ENCODE measurements around the gene THEMIS2.
A peak's percentile ranks its signal among the peaks of the same experiment; 100 is the strongest.
"Not testable (repeated sequence)": the region's sequence is repeated elsewhere in the genome, so short reads cannot be mapped to it uniquely, and the experiment has no call there.

Gene THEMIS2

DNA sequence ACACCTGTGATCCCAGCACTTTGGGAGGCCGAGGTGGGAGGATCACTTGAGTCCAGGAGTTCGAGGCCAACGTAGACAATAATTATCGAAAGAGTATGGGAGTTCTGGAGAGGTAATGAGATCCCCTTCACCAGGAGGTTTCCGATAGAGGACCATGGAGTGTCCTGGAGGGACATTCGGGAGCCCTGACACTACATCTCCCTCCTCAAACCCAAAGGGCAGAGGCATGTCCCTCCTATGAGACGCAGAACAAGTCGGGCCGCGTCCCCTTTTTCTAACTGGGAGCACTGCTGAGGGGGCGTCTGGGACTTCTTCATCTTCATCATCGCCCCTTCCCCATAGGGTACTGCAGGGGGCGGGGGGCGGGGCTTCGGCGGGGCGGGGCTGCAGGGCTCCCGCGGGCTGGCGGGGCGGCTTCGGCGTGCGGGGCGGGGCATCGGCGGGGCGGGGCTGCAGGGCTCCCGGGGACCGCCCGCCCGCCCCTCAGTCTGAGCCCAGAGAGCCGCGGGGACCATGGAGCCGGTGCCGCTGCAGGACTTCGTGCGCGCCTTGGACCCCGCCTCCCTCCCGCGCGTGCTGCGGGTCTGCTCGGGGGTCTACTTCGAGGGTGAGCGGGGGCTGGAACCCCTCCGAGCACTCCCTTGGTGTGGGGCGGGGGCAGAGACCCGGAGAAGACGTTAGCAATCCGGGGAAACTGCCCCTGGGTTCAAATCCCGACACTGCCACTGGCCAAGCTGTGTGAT lies at the start of gene THEMIS2:
THEMIS2 (plus strand) TSS at position 486 of the 743 bp plus-strand sequence; CDS start at position 514, 28 bp downstream.
- peak; percentile 84 for DNase-seq

DNA sequence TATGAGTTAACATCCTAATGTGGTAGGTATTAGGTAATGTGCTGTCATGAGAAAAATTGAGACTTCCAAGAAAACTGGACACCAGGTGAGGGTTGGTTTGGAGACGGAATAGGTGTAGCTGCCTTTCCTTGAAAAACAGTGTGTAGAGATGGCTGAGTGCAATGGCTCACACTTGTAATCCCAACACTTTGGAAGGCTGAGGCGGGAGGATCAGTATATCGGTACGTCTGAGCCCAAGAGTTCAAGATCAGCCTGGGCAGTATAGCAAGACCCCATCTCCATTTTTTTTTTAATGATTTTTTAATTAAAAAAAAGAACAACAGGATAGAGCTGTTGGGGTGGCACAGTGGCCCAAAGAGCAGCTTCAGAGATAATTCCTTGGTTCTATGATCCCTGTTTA lies 48.6 kb upstream of the THEMIS2 start:
- no peak for DNase-seq

DNA sequence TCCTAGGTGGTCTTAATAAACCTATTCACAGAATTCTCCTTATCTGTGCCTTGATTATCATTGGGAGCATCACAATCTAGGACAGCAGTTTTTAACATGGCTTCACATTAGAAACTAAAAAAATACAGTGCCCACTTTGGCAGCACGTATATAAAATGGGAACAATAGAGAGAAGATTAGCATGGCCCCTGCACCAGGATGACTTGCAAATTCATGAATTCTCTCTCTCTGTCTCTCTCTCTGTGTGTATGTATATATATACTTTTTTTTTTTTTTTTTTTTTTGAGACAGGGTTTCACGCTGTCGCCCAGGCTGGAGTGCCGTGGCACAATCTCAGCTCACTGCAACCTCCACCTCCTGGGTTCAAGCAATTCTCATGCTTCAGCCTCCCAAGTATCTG lies 47.9 kb upstream of the THEMIS2 start:
- DNase-seq, result no peak

DNA sequence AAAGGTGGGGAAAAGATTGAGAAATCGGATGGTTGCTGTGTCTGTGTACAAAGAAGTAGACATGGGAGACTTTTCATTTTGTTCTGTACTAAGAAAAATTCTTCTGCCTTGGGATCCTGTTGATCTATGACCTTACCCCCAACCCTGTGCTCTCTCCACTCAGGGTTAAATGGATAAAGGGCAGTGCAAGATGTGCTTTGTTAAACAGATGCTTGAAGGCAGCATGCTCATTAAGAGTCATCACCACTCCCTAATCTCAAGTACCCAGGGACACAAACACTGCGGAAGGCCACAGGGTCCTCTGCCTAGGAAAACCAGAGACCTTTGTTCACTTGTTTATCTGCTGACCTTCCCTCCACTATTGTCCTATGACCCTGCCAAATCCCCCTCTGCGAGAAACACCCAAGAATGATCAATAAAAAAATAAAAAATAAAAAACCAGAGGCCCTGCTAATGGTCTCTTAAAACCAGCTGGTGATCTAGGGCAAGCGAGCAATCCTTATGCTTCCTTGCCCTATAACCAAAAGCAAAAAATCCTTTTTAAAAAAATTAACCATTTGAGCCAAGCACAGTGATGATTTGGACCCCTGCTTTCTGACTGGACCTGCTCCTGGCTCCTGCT lies 42.9 kb upstream of the THEMIS2 start:
- DNase-seq, result not testable (repeated sequence)

DNA sequence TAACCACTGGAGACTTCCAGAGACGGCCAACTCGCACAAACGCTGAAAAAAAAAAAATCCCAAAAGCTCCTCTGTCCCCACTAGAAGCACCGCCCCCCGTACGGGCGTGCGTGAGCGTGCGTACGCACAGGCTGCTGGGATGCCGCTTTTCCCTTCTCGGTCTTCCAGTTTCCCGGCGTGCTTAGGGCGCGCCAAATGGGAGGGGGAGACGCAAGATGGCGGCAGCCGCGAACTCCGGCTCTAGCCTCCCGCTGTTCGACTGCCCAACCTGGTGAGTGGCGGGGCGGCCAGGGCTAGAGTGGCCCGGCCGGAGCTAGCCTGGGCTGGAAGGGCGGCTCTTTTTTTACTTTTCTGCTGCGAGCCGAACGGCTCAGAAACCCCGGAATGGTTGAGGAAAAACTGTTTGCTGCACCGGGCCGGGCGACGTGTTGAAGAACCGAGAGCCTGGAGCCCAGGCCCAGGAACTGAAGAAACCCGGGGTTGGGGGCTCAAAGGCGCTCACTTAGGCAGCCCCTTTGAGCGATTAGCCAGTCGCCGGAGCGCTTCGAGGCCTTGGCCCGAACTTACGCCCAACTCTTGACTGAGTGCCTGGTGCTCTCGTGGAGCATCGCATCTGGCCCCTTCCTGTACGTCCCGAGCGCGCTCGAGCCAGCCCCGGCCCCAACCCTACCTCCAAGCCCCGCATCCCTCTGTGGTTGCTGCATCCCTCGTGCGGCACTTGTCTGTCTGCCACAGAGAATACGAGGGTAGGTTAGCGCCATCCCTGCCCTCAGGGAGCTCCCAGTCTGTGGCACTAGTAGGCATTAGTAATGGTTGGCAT lies 41.5 kb upstream of the THEMIS2 start, which contains the start of gene PPP1R8:
PPP1R8 (plus strand) TSS at position 162 of the 820 bp plus-strand sequence; CDS start at position 216, 54 bp downstream.
- peak; percentile 88 for DNase-seq

DNA sequence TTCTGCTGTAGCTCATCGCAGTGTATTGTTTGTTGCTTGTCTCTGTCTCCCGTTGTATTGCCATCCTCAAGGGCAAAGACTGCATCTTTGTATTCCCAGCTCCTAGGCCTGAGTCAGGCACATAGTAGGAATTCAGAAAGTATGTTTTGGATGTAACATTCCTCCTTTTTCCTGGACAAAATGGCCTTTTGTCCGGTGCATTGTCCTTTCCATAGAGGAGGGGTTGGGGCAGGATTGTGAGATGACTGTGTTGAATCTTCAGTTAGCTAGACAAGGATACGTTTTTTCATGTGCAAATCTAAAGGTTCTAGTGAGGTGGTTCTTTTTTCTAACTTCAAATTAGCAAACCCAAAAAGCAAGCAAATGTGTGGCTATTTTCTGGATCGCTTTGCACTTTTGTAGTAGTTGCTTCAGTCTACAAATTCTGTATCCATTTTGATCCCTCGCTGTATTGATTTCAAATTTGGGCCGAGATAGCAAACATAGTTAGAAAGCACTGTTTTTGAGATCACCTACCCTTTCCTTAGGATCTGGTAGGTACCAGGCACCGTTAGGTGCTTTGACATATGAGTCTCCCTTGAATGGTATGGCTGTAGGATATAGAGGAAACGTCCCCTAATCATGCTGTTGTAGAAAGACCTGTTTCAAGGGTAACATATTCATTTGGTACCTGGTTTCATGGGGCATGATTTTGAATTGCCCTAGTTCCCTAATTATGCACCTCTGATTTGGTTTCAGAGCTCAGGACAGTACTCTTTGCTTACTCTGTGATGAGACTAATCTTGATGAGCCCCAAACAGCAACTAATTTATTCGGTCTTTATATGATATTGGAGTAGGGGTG lies 40.6 kb upstream of the THEMIS2 start:
- DNase-seq, result no peak

DNA sequence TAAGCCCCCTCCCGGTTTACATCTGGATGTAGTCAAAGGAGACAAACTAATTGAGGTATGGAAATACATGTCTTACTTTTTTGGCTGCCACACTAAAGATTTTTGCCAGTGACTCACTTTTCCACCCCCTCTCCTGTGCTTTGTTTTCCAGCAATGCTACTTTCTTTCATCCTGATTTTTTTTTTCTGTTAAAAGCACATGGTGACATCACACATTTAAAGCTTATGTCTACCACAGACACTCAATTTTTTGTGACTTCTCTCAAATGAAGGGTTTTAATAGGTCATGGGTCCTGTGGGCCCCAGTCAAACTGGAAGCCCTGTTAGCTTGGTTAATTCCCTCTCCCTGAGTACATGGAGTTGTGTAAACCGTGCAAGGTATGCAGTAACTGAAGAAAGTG lies 39.6 kb upstream of the THEMIS2 start:
- no peak for DNase-seq

DNA sequence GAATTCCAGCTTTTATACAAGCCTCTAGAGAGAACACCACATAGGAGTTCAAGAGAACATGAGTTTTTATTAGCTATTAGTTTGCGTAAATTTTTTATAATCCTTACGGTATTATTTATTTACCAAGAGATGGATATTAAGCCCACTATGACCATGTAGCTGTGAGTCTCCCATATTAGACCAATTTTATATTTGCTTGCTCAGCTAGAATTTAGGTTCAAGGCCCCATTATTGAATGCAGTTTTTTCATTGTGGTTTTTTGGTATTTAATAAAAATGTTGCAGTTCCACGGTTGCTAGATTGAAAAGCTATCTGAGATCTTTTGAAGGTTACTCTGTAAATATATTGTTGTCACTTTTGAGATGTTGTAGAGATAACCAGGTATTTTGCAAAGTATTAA lies 38.9 kb upstream of the THEMIS2 start:
- DNase-seq, result no peak

DNA sequence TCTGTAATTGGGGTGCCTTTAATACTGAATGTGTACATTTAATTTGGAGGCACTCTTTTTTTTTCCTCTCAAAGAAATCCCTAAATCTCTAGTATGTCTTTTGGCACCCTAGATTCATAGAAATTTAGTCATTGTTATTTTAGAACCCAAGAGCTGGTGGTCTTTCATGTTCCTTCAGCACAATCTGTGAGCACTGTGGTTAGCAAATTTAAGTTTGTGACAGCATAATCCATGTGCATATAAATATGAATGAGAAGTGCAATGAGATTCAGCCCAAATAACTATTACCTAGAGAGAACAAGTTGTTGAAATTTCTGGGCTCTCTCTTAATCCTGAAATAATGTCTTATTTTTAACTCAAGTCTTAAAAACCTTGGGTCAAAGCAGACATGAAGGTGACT lies 37.3 kb upstream of the THEMIS2 start:
- DNase-seq, result no peak

DNA sequence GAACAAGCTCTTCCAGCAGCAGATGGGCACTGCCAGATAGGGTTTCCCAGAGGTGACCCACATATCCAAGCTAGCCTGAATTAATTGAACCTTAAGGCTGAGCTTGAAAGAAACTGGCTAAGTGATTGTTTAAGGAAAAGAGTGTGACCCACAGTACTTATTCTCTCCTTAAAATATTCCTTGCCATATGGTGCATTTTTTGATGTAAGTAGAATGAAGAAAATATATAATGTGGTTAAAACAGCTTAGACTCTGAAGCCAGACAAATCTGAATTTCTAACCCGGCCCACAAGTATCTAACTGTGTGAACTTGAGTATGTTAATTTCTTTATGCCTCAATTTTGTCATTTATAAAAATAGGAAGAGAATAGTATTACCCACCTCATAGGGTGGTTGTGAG lies 36.8 kb upstream of the THEMIS2 start:
- DNase-seq, result no peak

DNA sequence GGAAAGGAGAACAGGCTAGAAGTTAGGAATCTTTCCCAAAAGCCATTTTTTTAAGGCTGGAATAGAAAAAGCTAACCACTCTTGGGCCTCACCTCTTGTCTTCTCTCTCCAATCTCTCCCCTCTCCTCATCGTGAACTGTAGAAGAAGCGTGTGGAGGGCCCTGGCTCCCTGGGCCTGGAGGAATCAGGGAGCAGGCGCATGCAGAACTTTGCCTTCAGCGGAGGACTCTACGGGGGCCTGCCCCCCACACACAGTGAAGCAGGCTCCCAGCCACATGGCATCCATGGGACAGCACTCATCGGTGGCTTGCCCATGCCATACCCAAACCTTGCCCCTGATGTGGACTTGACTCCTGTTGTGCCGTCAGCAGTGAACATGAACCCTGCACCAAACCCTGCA lies 22.4 kb upstream of the THEMIS2 start:
- DNase-seq, result no peak

DNA sequence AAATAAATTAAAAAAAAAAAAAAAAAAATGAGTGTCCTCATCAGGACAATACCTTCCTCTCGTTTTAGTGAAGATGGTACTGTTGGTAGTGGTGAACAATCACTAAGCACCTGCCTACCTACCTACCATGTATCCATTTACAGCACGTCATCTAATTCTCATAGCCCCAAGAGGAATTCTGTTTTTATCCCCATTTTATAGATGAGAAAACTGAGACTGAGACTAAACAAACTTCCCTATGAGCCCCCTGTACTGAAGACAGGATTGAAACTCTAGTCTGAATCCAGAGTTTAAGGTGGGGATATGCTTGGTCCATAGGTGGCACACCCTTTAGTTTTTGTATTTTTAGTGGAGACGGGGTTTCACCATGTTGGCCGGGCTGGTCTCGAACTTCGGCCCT lies 17.3 kb upstream of the THEMIS2 start:
- DNase-seq, result no peak

DNA sequence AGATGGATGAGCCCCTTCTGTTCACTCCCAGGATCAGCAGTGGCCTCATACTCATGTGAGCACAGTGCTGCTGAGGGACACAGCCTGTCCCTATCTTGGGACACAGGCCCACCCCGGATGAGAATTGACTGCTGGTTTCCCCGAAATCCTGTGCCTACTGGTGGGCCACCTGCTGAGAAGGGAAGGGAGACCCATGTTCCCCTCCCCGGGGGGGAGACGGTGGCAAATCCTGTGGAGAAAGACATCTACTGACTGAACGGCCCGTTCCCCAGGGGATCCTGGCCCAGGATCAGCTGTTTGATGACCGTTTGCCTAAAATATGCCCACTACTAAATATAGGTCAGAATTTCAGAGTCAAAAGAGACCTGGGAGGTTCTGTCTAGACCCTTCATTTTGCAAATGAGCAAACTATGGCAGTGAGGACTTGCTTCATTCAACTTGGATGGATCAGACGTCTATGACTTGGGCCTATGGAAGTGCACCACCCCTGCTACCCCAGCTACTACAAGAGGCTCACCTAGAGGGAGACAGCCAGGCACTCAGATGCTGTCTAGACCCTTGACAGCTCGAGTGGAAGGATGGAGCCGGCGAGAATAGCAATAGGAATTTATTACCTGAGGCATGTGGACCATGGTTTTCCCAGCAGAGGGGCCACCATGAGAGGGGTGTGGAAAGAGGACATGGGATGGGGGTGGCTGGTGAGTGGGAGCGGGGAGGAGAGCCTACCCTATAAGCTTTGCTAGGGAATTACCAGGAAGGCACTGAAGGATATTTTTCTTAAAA lies 15.6 kb upstream of the THEMIS2 start:
- no peak for DNase-seq

DNA sequence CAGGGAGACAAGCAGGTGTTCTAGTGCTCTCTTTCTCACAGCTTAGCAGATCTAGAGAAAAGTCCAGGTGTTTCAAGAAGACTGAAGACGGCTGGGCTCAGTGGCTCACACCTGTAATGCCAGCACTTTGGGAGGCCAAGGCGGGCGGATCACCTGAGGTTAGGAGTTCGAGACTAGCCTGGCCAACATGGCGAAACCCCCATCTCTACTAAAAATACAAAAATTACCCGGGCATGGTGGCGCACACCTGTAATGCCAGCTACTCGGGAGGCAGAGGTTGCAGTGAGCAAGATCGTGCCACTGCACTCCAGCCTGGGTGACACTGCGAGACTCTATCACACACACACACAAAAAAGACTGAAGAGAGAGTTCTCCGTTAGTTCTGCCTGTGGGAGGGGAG lies 14.8 kb upstream of the THEMIS2 start:
- not testable (repeated sequence) for DNase-seq

DNA sequence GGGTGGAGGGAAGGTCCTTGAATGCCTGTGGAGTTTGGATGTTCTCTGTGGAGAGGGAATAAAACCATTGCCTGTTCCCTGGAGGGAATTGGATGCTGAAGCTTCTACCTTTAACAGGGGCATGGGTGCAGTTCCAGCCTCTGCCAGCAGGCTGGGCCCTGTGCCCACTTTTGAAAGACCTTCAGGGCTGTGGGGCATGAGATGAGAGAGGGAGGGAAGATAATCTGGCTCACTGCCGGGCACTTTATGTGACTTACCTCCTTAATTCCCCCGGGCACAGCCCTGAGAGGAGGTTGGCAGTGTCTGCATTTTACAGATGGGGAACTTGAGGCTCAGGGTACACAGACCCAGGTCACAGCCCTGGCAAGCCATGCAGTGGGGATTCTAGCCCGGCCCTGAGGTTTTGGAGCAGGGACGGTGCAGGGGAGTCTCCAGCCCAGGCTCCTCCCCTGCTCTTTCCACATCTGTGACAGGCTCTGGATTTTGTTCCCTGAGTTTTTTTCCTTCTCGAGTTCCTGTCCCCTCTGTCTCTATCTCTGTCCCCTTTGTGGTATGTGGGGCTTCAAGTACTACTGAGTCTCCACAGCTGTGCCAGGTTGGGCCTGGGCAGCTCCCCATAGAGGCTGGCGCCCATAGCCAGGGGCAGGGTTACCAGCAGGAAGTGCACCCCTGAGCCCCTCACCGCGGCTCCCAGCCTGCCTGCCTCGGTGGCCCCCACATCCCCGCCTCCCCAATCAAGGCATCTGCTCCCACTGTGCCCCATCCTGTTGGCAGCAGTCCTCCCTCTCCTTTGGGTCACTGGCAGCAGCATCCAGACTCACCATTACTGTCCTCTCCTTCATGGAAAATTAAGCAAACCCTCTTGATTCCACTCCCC lies 14.0 kb upstream of the THEMIS2 start:
- DNase-seq, result peak; percentile 88

DNA sequence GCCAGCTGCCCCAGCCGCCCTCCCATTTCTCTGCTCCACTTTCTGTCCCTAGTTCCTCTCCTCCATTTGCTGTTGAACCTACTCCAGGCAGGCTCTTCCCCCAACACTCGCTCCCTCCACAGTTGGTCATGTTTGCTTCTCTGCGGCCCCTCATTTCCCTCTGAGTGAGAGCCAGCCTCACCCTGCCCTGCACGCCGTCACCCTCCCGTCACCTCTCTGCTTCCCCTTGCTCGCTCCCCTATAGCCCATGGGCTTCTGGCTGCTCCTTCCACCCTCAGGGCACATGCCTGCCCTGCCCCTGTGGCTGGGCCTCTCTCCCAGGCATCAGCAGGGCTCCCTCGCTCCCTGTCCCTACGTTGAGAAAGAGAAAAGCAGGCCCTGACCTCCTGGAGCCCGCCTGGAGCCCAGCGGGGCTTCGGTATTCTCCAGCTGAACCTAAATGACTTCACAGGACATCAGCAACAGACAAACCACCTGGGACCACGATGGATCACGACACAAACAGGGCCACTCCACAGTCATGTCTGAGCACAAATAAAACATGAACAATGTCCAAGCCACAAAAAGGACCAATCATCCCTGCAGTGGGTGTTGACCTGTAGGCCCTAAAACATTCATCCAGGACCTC lies 13.3 kb upstream of the THEMIS2 start:
- no peak for DNase-seq

DNA sequence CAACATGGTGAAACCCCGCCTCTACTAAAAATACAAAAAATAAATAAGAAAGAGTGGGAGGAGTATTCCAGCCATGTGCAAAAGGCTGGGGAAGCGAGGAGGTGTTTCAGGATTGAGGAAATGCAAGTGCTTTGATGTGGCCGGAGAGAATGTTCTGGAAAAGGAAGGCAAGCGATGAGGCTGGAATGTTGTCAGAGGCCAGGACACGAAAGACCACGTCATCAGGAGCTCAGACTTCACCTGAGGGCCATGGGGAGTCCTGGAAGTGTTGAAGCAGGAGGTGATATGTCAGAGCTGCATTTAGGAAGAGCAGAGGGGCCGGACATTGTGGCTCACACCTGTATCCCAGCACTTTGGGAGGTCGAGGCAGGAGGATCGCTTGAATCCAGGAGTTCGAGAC lies 10.9 kb upstream of the THEMIS2 start:
- DNase-seq, result no peak

DNA sequence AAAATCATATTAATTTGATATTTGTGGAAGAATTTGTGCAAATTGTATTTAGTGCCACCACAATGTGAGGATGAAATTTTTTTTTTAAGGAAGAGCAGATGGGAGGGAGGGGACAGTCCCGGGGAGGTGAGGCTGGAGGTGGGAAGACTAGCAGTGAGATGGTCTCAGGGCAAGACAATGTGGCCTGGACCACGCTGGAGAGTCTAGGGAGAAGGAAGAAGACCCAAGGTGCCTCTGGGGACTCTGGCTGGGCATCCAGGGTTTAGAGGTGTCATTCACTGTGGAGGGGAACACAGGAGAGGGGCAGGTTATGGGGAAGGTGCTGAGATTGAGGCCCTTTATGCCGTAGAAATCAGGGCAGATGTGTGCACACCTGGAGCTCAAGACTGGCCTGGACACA lies 10.3 kb upstream of the THEMIS2 start:
- no peak for DNase-seq

DNA sequence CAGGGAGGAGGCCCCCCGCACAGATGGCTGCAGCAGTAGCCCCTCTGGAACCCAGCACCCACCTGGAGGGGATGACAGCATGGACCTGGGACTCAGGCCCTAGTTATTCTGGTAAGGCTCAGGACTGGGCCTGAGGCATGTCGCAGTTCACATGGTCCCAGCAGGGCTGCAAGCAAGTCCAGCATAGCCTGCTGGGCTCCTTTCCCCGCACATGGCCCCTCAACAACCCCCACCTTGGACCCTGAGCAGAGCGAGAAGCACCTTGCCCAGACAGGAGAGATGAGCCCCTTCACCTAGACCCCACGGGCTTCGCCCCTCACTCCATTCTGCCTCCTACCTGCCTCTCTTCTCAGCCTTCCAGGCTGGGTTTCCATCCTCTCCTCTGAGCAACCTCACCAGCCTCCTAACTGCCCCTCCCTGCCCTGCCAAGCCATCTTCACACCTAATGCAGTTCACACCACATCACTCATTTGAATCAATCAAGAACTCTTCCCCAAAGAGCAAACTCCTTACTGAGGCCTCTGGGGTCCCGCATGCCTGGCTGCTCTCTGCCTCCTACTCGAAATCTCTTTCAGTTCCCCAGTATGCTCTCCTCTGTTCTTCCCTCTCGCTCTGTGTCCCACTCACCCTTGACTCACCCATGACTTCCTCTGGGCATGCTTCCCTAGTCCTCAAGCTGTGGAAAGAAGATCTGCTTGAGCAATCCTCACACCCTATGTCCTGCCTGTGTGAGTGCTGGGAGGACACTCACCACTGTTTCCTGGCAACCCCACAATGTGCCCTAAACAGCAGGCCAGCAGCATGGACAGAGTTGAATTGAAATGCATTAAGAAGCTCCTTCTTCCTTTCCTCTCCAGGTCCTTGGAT lies 9.4 kb upstream of the THEMIS2 start:
- DNase-seq, result peak; percentile 40

Data from CD4-positive, alpha-beta T cell treated with Interleukin-10 for 1 hour (primary cell).